SK-N-SH (cell line): ENCODE results near the gene HIF3A.

Experiments
- EP300 ChIP-seq, 2 experiments: IDR thresholded peaks; 2 replicates each; pipeline versions ENCODE4 v1.4.0 to v1.6.1; 2012; ENCODE audit warnings: borderline replicate concordance in 1 of 2, low read depth in 1 of 2, low read length in 1 of 2
- GATA2 ChIP-seq: sonication (generic); formaldehyde crosslinking; IDR thresholded peaks from 2 replicates; pipeline ENCODE4 v1.5.0; 2020; ENCODE audit warnings: mild to moderate bottlenecking, missing genetic modification reagents
- POLR2AphosphoS5 ChIP-seq: IDR thresholded peaks from 2 replicates; pipeline ENCODE4 v1.6.1; 2012; ENCODE audit warnings: low read depth, low read length
- RAD21 ChIP-seq: IDR thresholded peaks from 2 replicates; pipeline ENCODE4 v1.6.1; 2012; ENCODE audit warnings: mild to moderate bottlenecking, low read length
- RXRA ChIP-seq: IDR thresholded peaks from 2 replicates; pipeline ENCODE4 v1.4.0; 2012; ENCODE audit warnings: low read depth, mild to moderate bottlenecking, borderline replicate concordance
- SMC3 ChIP-seq: IDR thresholded peaks from 2 replicates; pipeline ENCODE4 v1.6.1; 2012; ENCODE audit warnings: low read depth, low read length, improper control_type of control experiment
- YY1 ChIP-seq: IDR thresholded peaks from 2 replicates; pipeline ENCODE4 v1.4.0; 2012; ENCODE audit warnings: low read depth, mild to moderate bottlenecking
- ZBTB33 ChIP-seq: IDR thresholded peaks from 2 replicates; pipeline ENCODE4 v1.4.0; 2012; ENCODE audit warnings: low read depth, borderline replicate concordance
- TF ChIP-seq, protein P1 (sequence below): fragments of 200-600 bp; sonication (generic); IDR thresholded peaks from 2 replicates; pipeline ENCODE4 v1.6.1; 2017; ENCODE audit warnings: antibody characterized with exemption, mild to moderate bottlenecking, moderate library complexity
- TF ChIP-seq, protein P2 (sequence below): IDR thresholded peaks from 2 replicates; pipeline ENCODE4 v1.4.0; 2012; ENCODE audit warnings: low read depth

DNA sequence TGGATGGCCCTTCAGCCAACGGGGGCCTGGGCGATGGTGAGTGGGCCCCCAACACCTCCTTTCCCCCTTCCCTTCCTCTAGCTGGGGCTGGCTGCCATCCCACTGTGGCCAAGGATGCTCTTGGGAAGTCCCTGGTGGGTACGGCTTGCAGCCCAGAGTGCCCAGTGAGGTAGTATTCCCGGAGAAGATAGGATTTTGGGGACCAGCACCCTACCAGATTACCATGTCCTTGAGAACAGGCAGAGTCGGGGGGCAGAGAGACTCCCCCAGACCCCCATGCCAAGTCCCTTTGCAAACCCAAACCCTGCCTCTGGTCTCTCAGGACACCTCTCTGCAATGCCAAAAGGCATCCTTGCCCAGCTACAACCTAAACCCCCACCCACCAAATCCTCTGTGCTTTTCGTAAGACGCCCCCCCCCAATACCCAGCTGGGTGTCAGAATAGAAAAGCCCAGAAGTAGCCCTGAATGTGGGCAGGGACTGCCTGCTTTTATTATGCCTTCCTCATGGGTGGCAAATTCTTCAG, 1.7 kb downstream of the HIF3A start:
- no peak for TF ChIP-seq SMC3
- TF ChIP-seq EP300 (IDR thresholded peaks at IDR 0.05; ENCODE audit: borderline replicate concordance in 1 of 2, low read depth in 1 of 2, low read length in 1 of 2) = no peak
- no peak for TF ChIP-seq RAD21
- TF ChIP-seq RXRA = no peak
- TF ChIP-seq, protein P1, sequence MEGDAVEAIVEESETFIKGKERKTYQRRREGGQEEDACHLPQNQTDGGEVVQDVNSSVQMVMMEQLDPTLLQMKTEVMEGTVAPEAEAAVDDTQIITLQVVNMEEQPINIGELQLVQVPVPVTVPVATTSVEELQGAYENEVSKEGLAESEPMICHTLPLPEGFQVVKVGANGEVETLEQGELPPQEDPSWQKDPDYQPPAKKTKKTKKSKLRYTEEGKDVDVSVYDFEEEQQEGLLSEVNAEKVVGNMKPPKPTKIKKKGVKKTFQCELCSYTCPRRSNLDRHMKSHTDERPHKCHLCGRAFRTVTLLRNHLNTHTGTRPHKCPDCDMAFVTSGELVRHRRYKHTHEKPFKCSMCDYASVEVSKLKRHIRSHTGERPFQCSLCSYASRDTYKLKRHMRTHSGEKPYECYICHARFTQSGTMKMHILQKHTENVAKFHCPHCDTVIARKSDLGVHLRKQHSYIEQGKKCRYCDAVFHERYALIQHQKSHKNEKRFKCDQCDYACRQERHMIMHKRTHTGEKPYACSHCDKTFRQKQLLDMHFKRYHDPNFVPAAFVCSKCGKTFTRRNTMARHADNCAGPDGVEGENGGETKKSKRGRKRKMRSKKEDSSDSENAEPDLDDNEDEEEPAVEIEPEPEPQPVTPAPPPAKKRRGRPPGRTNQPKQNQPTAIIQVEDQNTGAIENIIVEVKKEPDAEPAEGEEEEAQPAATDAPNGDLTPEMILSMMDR = no peak
- TF ChIP-seq GATA2 (CRISPR knock-in tag) = no peak
- TF ChIP-seq, protein P2, sequence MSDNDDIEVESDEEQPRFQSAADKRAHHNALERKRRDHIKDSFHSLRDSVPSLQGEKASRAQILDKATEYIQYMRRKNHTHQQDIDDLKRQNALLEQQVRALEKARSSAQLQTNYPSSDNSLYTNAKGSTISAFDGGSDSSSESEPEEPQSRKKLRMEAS = no peak
- TF ChIP-seq YY1 = no peak
- TF ChIP-seq POLR2AphosphoS5 = no peak
- no peak for TF ChIP-seq ZBTB33
